ENCODE data around the gene LDB3.
A peak's percentile ranks its signal among the peaks of the same experiment; 100 is the strongest.

LDB3 gene

GRCh38 chr10:86710987-86711512 lies 42.7 kb downstream of the LDB3 start:
- Histone ChIP-seq H3K4me2 (peak overlapping the region; percentile 90), H3K27ac (peak overlapping the region; percentile 79), H3K36me3 (no peaks in the 10 kb centered on the region), H3K4me1 (peaks cover 16% of the 10 kb centered on the region), H3K9me3 (no peaks in the 10 kb centered on the region), H3K9ac (peak overlapping the region; percentile 77), H4K20me1 (no peaks in the 10 kb centered on the region), H3K4me3 (peak overlapping the region; percentile 73), H3K27me3 (peaks cover 8% of the 10 kb centered on the region; the same call in 1 of the 2 replicates)
- TF ChIP-seq Cebpa-rat (IDR thresholded peaks at IDR 0.05): no peak

- no peak for TF ChIP-seq Cebpa-rat (IDR thresholded peaks at IDR 0.05)
- H3K36me3 ChIP-seq: no peaks in the 10 kb centered on the region
- H3K27me3 ChIP-seq: peaks cover 8% of the 10 kb centered on the region; the same call in 1 of the 2 replicates
- peak overlapping the region; percentile 73 for H3K4me3 ChIP-seq
- peak overlapping the region; percentile 77 for H3K9ac ChIP-seq
- no peaks in the 10 kb centered on the region for H3K9me3 ChIP-seq
- no peaks in the 10 kb centered on the region for H4K20me1 ChIP-seq
- peaks cover 16% of the 10 kb centered on the region for H3K4me1 ChIP-seq
- H3K27ac ChIP-seq: peak overlapping the region; percentile 79
- H3K4me2 ChIP-seq: peak overlapping the region; percentile 90
Measured at GRCh38 chr10:86711513-86712316, 43.4 kb downstream of the LDB3 start.

- Histone ChIP-seq H3K9me3 (no peaks in the 10 kb centered on the region), H3K9ac (peak overlapping the region; percentile 77), H4K20me1 (no peaks in the 10 kb centered on the region), H3K27ac (peak overlapping the region; percentile 79), H3K27me3 (peaks cover 8% of the 10 kb centered on the region; the same call in 1 of the 2 replicates), H3K4me3 (peak overlapping the region; percentile 73), H3K4me1 (peaks cover 16% of the 10 kb centered on the region), H3K4me2 (peak overlapping the region; percentile 90), H3K36me3 (no peaks in the 10 kb centered on the region)
- no peak for TF ChIP-seq Cebpa-rat (IDR thresholded peaks at IDR 0.05)
Measured at GRCh38 chr10:86712317-86712707, 44.0 kb downstream of the LDB3 start.

- no peaks in the 10 kb centered on the region for H3K36me3 ChIP-seq
- peaks cover 16% of the 10 kb centered on the region for H3K4me1 ChIP-seq
- peaks cover 8% of the 10 kb centered on the region; the same call in 1 of the 2 replicates for H3K27me3 ChIP-seq
- H3K4me2 ChIP-seq: no peak overlapping the region
- H3K9ac ChIP-seq: no peak overlapping the region
- no peak overlapping the region for H3K27ac ChIP-seq
- H4K20me1 ChIP-seq: no peaks in the 10 kb centered on the region
- no peak overlapping the region for H3K4me3 ChIP-seq
- no peaks in the 10 kb centered on the region for H3K9me3 ChIP-seq
- no peak for TF ChIP-seq Cebpa-rat (IDR thresholded peaks at IDR 0.05)
Measured at GRCh38 chr10:86715156-86715795, 47.0 kb downstream of the LDB3 start.

GRCh38 chr10:86715836-86716235 lies 47.5 kb downstream of the LDB3 start:
- Histone ChIP-seq H3K36me3 (no peaks in the 10 kb centered on the region), H4K20me1 (no peaks in the 10 kb centered on the region), H3K27me3 (peaks cover 8% of the 10 kb centered on the region; the same call in 1 of the 2 replicates), H3K9me3 (no peaks in the 10 kb centered on the region), H3K4me1 (peaks cover 11% of the 10 kb centered on the region), H3K4me2 (no peak overlapping the region), H3K4me3 (no peak overlapping the region), H3K27ac (no peak overlapping the region), H3K9ac (no peak overlapping the region)
- TF ChIP-seq Cebpa-rat (IDR thresholded peaks at IDR 0.05): no peak

- no peak for TF ChIP-seq Cebpa-rat (IDR thresholded peaks at IDR 0.05)
- no peaks in the 10 kb centered on the region for H4K20me1 ChIP-seq
- no peaks in the 10 kb centered on the region for H3K9me3 ChIP-seq
- H3K4me2 ChIP-seq: no peak overlapping the region
- H3K9ac ChIP-seq: no peak overlapping the region
- no peaks in the 10 kb centered on the region for H3K36me3 ChIP-seq
- no peak overlapping the region for H3K27ac ChIP-seq
- H3K4me3 ChIP-seq: no peak overlapping the region
- H3K27me3 ChIP-seq: peaks cover 8% of the 10 kb centered on the region; the same call in 1 of the 2 replicates
- peaks cover 10% of the 10 kb centered on the region for H3K4me1 ChIP-seq
Measured at GRCh38 chr10:86716466-86716865, 48.2 kb downstream of the LDB3 start.

- Histone ChIP-seq H3K27me3 (no peaks in the 10 kb centered on the region), H3K27ac (no peak overlapping the region), H3K9me3 (no peaks in the 10 kb centered on the region), H3K4me3 (no peak overlapping the region), H3K4me2 (no peak overlapping the region), H3K4me1 (peaks cover 10% of the 10 kb centered on the region), H3K36me3 (no peaks in the 10 kb centered on the region), H4K20me1 (no peaks in the 10 kb centered on the region), H3K9ac (no peak overlapping the region)
- TF ChIP-seq Cebpa-rat (IDR thresholded peaks at IDR 0.05): no peak
Measured at GRCh38 chr10:86718556-86718955, 50.2 kb downstream of the LDB3 start.

- H4K20me1 ChIP-seq: no peaks in the 10 kb centered on the region
- H3K36me3 ChIP-seq: no peaks in the 10 kb centered on the region
- H3K27me3 ChIP-seq: no peaks in the 10 kb centered on the region
- no peak for TF ChIP-seq Cebpa-rat (IDR thresholded peaks at IDR 0.05)
- H3K4me2 ChIP-seq: no peak overlapping the region
- no peak overlapping the region for H3K9ac ChIP-seq
- H3K27ac ChIP-seq: no peak overlapping the region
- H3K9me3 ChIP-seq: no peaks in the 10 kb centered on the region
- H3K4me3 ChIP-seq: no peak overlapping the region
- peaks cover 10% of the 10 kb centered on the region for H3K4me1 ChIP-seq
Measured at GRCh38 chr10:86721232-86721631, 52.9 kb downstream of the LDB3 start.

- H3K27ac ChIP-seq: no peak overlapping the region
- no peak overlapping the region for H3K4me3 ChIP-seq
- peaks cover 10% of the 10 kb centered on the region for H3K4me1 ChIP-seq
- no peaks in the 10 kb centered on the region for H3K36me3 ChIP-seq
- no peak for TF ChIP-seq Cebpa-rat (IDR thresholded peaks at IDR 0.05)
- no peaks in the 10 kb centered on the region for H4K20me1 ChIP-seq
- no peaks in the 10 kb centered on the region for H3K9me3 ChIP-seq
- peak overlapping the region; percentile 28 for H3K4me2 ChIP-seq
- H3K9ac ChIP-seq: no peak overlapping the region
- no peaks in the 10 kb centered on the region for H3K27me3 ChIP-seq
Measured at GRCh38 chr10:86723009-86723408, 54.7 kb downstream of the LDB3 start.

- Histone ChIP-seq H3K9ac (no peak overlapping the region), H3K4me3 (no peak overlapping the region), H3K4me1 (peaks cover 10% of the 10 kb centered on the region), H3K36me3 (no peaks in the 10 kb centered on the region), H3K27ac (no peak overlapping the region), H3K27me3 (no peaks in the 10 kb centered on the region), H4K20me1 (no peaks in the 10 kb centered on the region), H3K9me3 (no peaks in the 10 kb centered on the region), H3K4me2 (no peak overlapping the region)
- no peak for TF ChIP-seq Cebpa-rat (IDR thresholded peaks at IDR 0.05)
Measured at GRCh38 chr10:86724445-86724844, 56.1 kb downstream of the LDB3 start.

Measured in BLaER1 (cell line).